HepG2 (cell line): ENCODE results near the gene ACACB. TPM values are rescaled to one million over a fixed set of nuclear protein-coding genes. Genes with fewer than 3 reads are reported as not detected.

Experiments used
- ATAC-seq: fragments of 200-7000 bp; cut with Tn5 transposase; 3 replicates; pipeline ENCODE4 v1.9.1; 2020; ENCODE audit warnings: mild to moderate bottlenecking, moderate library complexity
- Bru-seq: library from RNA; stranded (reverse); fragments of 400-500 nt; gene quantifications from one replicate; lab custom pipeline; 2021; lab: Mats Ljungman, UMichigan
- BruChase-seq, 2 experiments: library from RNA; stranded (reverse); fragments of 400-500 nt; gene quantifications; one replicate each; lab custom pipeline; 2021; lab: Mats Ljungman, UMichigan
- BruUV-seq: library from RNA; stranded (reverse); fragments of 400-500 nt; replicated peaks from 2 replicates; lab custom pipeline; 2021; lab: Mats Ljungman, UMichigan
- CTCF ChIA-PET: fragments of 300-600 bp; formaldehyde crosslinking; extraction: SDS; loops from one replicate; lab custom pipeline; 2021; ENCODE audit warnings: low total read pairs, inconsistent platforms, low intra/inter-chr PET ratio; lab: Yijun Ruan, JAX
- POLR2A ChIA-PET: fragments of 350-600 bp; sonication (Branson Sonifier 250); formaldehyde crosslinking; loops from one replicate; lab custom pipeline; 2020; ENCODE audit warnings: antibody characterized with exemption, inconsistent platforms; lab: Yijun Ruan, JAX
- DNase-seq: peaks from one replicate; pipeline ENCODE4 v3.0.0-alpha.2; 2015; ENCODE audit warnings: low spot score
- FAIRE-seq: peaks from 3 replicates; lab custom pipeline; 2011; peaks lifted over from hg19 to GRCh38; lab: Jason Lieb, UNC
- H2AFZ ChIP-seq: one replicate; pipeline ENCODE4 v1.6.1; 2011; ENCODE audit warnings: low read length, inconsistent platforms
- H3K27ac ChIP-seq: fragments of 300-600 bp; 3 replicates; pipeline ENCODE4 v1.8.0; 2011; ENCODE audit warnings: mixed run types, mild to moderate bottlenecking, mixed read lengths, low read length, inconsistent platforms; ENCODE audit not compliant: insufficient read depth; ENCODE audit errors: extremely low read length
- H3K27me3 ChIP-seq, 2 experiments: fragments of 200-600 bp in 1 of 2; 2 replicates in 1 of 2; 3 replicates in 1 of 2; pipeline versions ENCODE4 v1.6.0 to v1.8.0; 2011; ENCODE audit warnings: low read length in 2 of 2, mild to moderate bottlenecking in 2 of 2, moderate library complexity in 2 of 2, inconsistent platforms in 1 of 2; ENCODE audit not compliant: insufficient read depth in 2 of 2, control insufficient read depth in 1 of 2
- H3K36me3 ChIP-seq, 2 experiments: fragments of 200-600 bp in 1 of 2; replicated peaks in 1 of 2; 2 replicates in 1 of 2; 3 replicates in 1 of 2; pipeline versions ENCODE4 v1.5.1 to v1.8.0; 2011; ENCODE audit warnings: low read length in 2 of 2, inconsistent platforms in 1 of 2; ENCODE audit not compliant: insufficient read depth in 2 of 2, control insufficient read depth in 1 of 2
- H3K4me1 ChIP-seq: 2 replicates; pipeline ENCODE4 v1.5.1; 2012; ENCODE audit warnings: low read length, inconsistent platforms; ENCODE audit not compliant: insufficient read depth
- H3K4me2 ChIP-seq: 2 replicates; pipeline ENCODE4 v1.6.0; 2011; ENCODE audit warnings: low read depth, low read length, inconsistent platforms
- H3K4me3 ChIP-seq, 3 experiments: fragments of 200-600 bp in 1 of 3; sonication (generic), shearing (Covaris generic) in 1 of 3; replicated peaks in 1 of 3; 2 replicates each; pipeline ENCODE4 v1.5.1; 2011 to 2016; ENCODE audit warnings: low read length in 3 of 3, inconsistent platforms in 2 of 3, low read depth in 2 of 3, mild to moderate bottlenecking in 2 of 3, control low read depth in 1 of 3, mixed read lengths in 1 of 3; ENCODE audit not compliant: insufficient read depth in 1 of 3
- H3K79me2 ChIP-seq: one replicate; pipeline ENCODE4 v1.6.1; 2011; ENCODE audit warnings: low read length, inconsistent platforms; ENCODE audit not compliant: insufficient read depth
- H3K9ac ChIP-seq: 2 replicates; pipeline ENCODE4 v1.6.0; 2011; ENCODE audit warnings: mild to moderate bottlenecking, low read depth, low read length, inconsistent platforms; ENCODE audit not compliant: insufficient read depth
- H3K9me3 ChIP-seq: 2 replicates; pipeline ENCODE4 v1.5.1; 2012; ENCODE audit warnings: mild to moderate bottlenecking, low read length
- H4K20me1 ChIP-seq: 2 replicates; pipeline ENCODE4 v1.6.0; 2011; ENCODE audit warnings: inconsistent platforms, mild to moderate bottlenecking, low read length, moderate library complexity; ENCODE audit not compliant: insufficient read depth
- ETV5 ChIP-seq: IDR thresholded peaks from 2 replicates; pipeline ENCODE4 v1.6.1; 2018; ENCODE audit warnings: missing biosample characterization, missing genetic modification reagents, inconsistent platforms, borderline replicate concordance
- HCFC1 ChIP-seq: fragments of 150-350 bp; IDR thresholded peaks from 2 replicates; pipeline ENCODE4 v1.6.1; 2014; ENCODE audit warnings: low read depth, low read length
- HIC2 ChIP-seq: sonication (generic); formaldehyde crosslinking; IDR thresholded peaks from 2 replicates; pipeline ENCODE4 v1.9.0; 2022; ENCODE audit warnings: low read depth, missing genetic modification reagents
- SMC3 ChIP-seq: IDR thresholded peaks from 2 replicates; pipeline ENCODE4 v1.6.1; 2011; ENCODE audit warnings: low read length, improper control_type of control experiment
- SP4 ChIP-seq: sonication (generic); formaldehyde crosslinking; IDR thresholded peaks from 2 replicates; pipeline ENCODE4 v1.8.1; 2023; ENCODE audit warnings: mild to moderate bottlenecking, missing genetic modification reagents
- TCF12 ChIP-seq, 2 experiments: fragments of 450-650 bp in 1 of 2; sonication (generic) in 1 of 2; formaldehyde crosslinking in 1 of 2; IDR thresholded peaks; 2 replicates each; pipeline versions ENCODE4 v1.6.1 to v1.8.0; 2017 to 2022; ENCODE audit warnings: antibody characterized with exemption in 1 of 2, mild to moderate bottlenecking in 1 of 2, missing genetic modification reagents in 1 of 2, moderate library complexity in 1 of 2
- ZNF430 ChIP-seq: sonication (generic); formaldehyde crosslinking; IDR thresholded peaks from 2 replicates; pipeline ENCODE4 v1.9.0; 2021; ENCODE audit warnings: mild to moderate bottlenecking, missing genetic modification reagents
- ZNF646 ChIP-seq: sonication (generic); formaldehyde crosslinking; IDR thresholded peaks from 2 replicates; pipeline ENCODE4 v1.9.0; 2021; ENCODE audit warnings: mild to moderate bottlenecking, missing genetic modification reagents
- WGBS: methylation state at CpG from one replicate; pipeline ENCODE4 v1.1.6; 2017; ENCODE audit warnings: low lambda C conversion rate; 5-methylcytosine and 5-hydroxymethylcytosine counted together
- in situ Hi-C: cut with HindIII; loops from 2 replicates; pipeline ENCODE4 v1.10.0; 2017; ENCODE audit warnings: low pct_unique_long_range_greater_than_20kb; ENCODE audit not compliant: extremely low pct_ligation_motif_present
- intact Hi-C: fragments of 100-400 bp; cut with micrococcal nuclease; formaldehyde crosslinking; loops from one replicate; pipeline ENCODE4 v1.10.0; 2022; ENCODE audit not compliant: unreplicated experiment
- long read RNA-seq, 2 experiments: library from RNA in 1 of 2; library from polyadenylated mRNA in 1 of 2; stranded (forward) in 1 of 2; unstranded in 1 of 2; transcript quantifications; one replicate each; pipeline ENCODE4 v2.0.0, GENCODE V29; 2019 to 2022
- polyA minus RNA-seq, 3 experiments: library from RNA; depleted of rRNA, polyadenylated mRNA; stranded (reverse); fragments of >200 nt; gene quantifications; 2 replicates each; pipeline ENCODE4 v1.2.3, GENCODE V29; 2011; ENCODE audit warnings: low replicate concordance in 1 of 3
- polyA plus RNA-seq, 8 experiments: library from polyadenylated mRNA; depleted of rRNA in 3 of 8; stranded (reverse) in 7 of 8; unstranded in 1 of 8; fragments of >200 nt; fragmentation: Illumina TruSeq in 4 of 8; extraction: Trizol in 4 of 8; gene quantifications; 2 replicates each; pipeline versions ENCODE4 v1.2.1 to v1.2.3, GENCODE V29; 2011 to 2016; ENCODE audit warnings: low read depth in 4 of 8, missing spikeins in 1 of 8, mixed read lengths in 1 of 8; ENCODE audit not compliant: insufficient read depth in 1 of 8
- total RNA-seq, 5 experiments: library from RNA; depleted of rRNA; stranded (reverse); fragments of >200 nt; fragmentation: Illumina TruSeq; extraction: Trizol; gene quantifications; 2 replicates each; pipeline ENCODE4 v1.2.3, GENCODE V29; 2016; ENCODE audit warnings: low read depth in 1 of 5

ACACB gene
- total RNA-seq (2016; rRNA removed; fragmentation: Illumina TruSeq; extraction: Trizol) (6.0 and 8.6 TPM in 2 replicates), polyA plus RNA-seq (2011; rRNA removed) (6.2 and 6.4 TPM in 2 replicates), polyA minus RNA-seq (2011; rRNA and poly(A)+ RNA removed; ENCODE audit: low replicate concordance) (24.1 and 29.2 TPM in 2 replicates), Bru-seq, nascent RNA (percentile 51 among the genes with signal in this experiment), BruChase-seq, experiment 1, labeled RNA remaining after a 6-hour chase (percentile 54 among the genes with signal in this experiment), BruChase-seq, experiment 2, labeled RNA remaining after a 2-hour chase (percentile 53 among the genes with signal in this experiment)
- 3.7 and 5.2 TPM in 2 replicates for total RNA-seq (2016; cell fraction: cytosol; rRNA removed; fragmentation: Illumina TruSeq; extraction: Trizol; ENCODE audit: low read depth)
- 4.7 and 10.3 TPM in 2 replicates for total RNA-seq (2016; cell fraction: insoluble cytoplasmic fraction; rRNA removed; fragmentation: Illumina TruSeq; extraction: Trizol)
- total RNA-seq (2016; cell fraction: membrane; rRNA removed; fragmentation: Illumina TruSeq; extraction: Trizol), result 4.2 and 5.9 TPM in 2 replicates
- 14.3 and 17.9 TPM in 2 replicates for total RNA-seq (2016; cell fraction: nucleus; rRNA removed; fragmentation: Illumina TruSeq; extraction: Trizol)
- polyA plus RNA-seq (2011; cell fraction: cytosol; rRNA removed), result 3.4 and 4.6 TPM in 2 replicates
- polyA plus RNA-seq (2011; cell fraction: nucleus; rRNA removed), result 18.8 and 19.2 TPM in 2 replicates
- polyA plus RNA-seq (2012), result 4.3 and 4.9 TPM in 2 replicates
- 0.51 TPM in 2 replicates for polyA plus RNA-seq (2016; cell fraction: cytosol; fragmentation: Illumina TruSeq; extraction: Trizol; ENCODE audit: low read depth)
- 3.6 and 4.3 TPM in 2 replicates for polyA plus RNA-seq (2016; cell fraction: insoluble cytoplasmic fraction; fragmentation: Illumina TruSeq; extraction: Trizol; ENCODE audit: low read depth)
- 1.0 and 1.2 TPM in 2 replicates for polyA plus RNA-seq (2016; cell fraction: membrane; fragmentation: Illumina TruSeq; extraction: Trizol; ENCODE audit: low read depth)
- 18.5 and 20.2 TPM in 2 replicates for polyA plus RNA-seq (2016; cell fraction: nucleus; fragmentation: Illumina TruSeq; extraction: Trizol; ENCODE audit: insufficient read depth, low read depth)
- polyA minus RNA-seq (2011; cell fraction: cytosol; rRNA and poly(A)+ RNA removed), result 5.0 and 5.1 TPM in 2 replicates
- polyA minus RNA-seq (2011; cell fraction: nucleus; rRNA and poly(A)+ RNA removed), result 23.6 and 44.9 TPM in 2 replicates
- long read RNA-seq, experiment 1, result 0 reads
- long read RNA-seq, experiment 2, partial matches to known transcripts, result 2 of 7 reads
- long read RNA-seq, experiment 2, other reads (novel, unspliced or antisense), result 5 of 7 reads

- Histone ChIP-seq H2AFZ (peak within 1 kb of the TSS; percentile 64), H3K9ac (peak within 1 kb of the TSS; percentile 80), H3K36me3 (no peaks in the 10 kb centered on the region; a peak in 1 of 5 replicates), H3K4me2 (peak within 1 kb of the TSS; percentile 93), H3K4me3 (peak within 1 kb of the TSS; percentile 52 to 86 (median 65)), H3K79me2 (peaks cover 13% of the 10 kb centered on the region), H3K9me3 (no peaks in the 10 kb centered on the region), H3K4me1 (peaks cover 79% of the 10 kb centered on the region), H3K27ac (peak within 1 kb of the TSS; percentile 97), H4K20me1 (no peaks in the 10 kb centered on the region), H3K27me3 (no peaks in the 10 kb centered on the region)
- in situ Hi-C loops, result no loop called here
- FAIRE-seq, result peak; percentile 97
- BruUV-seq, result TSS peak; percentile 68
- ATAC-seq, result peak; percentile 84
- DNase-seq, result peak; percentile 94
- 1% methylated on average over 13 of the region's 14 CpGs for WGBS
- ChIA-PET POLR2A (interaction anchor here (0.9 to 3.2 kb wide), 17 partner anchors 14 to 554 kb away, joined by 3 to 22 read pairs (median 4); partner anchors contain the start of genes ISCU and SSH1), CTCF (no interaction called here)
- intact Hi-C loops, result loop anchor here (5.0 kb wide), 2 partner anchors 36 to 131 kb away; no protein-coding TSS in a partner anchor
- TF ChIP-seq HCFC1 (no peak), ZNF646 (CRISPR knock-in tag) (no peak), TCF12 (IDR thresholded peaks at IDR 0.05) (no peak), TCF12 (CRISPR knock-in tag; IDR thresholded peaks at IDR 0.05) (0 out of 2 replicates have a peak, but pooled peaks have one; percentile 33), ETV5 (CRISPR knock-in tag) (peak; percentile 85), ZNF430 (CRISPR knock-in tag) (peak; percentile 41), SMC3 (no peak), SP4 (CRISPR knock-in tag) (no peak), HIC2 (CRISPR knock-in tag) (peak; percentile 74; the same call in 1 of the 2 replicates)
Observed at GRCh38 chr12:109115758-109116610, at the start of gene ACACB. Gene ACACB (plus strand): TSS chr12:109116587. CDS start chr12:109139406, 22,819 bp downstream.
